ENCODE data around the gene TBC1D16.

GRCh38 chr17:79951361-79952264 is 84.1 kb downstream of the TBC1D16 start:
- TF ChIP-seq CTCF (IDR thresholded peaks at IDR 0.05; ENCODE audit: poor library complexity) (no peak), EZH2 (IDR thresholded peaks at IDR 0.05; ENCODE audit: borderline replicate concordance) (no peak), EZH2phosphoT487 (IDR thresholded peaks at IDR 0.05; ENCODE audit: low read depth, severe bottlenecking, unreplicated experiment) (no peak)

Measured in hepatocyte (in vitro differentiated cells).